GM23248 (cell line): ENCODE data around the gene ZKSCAN7.

Experiments
- EZH2 ChIP-seq: fragments of 200-600 bp; sonication (generic); IDR thresholded peaks from 2 replicates; pipeline ENCODE4 v1.6.1; 2018; ENCODE audit warnings: antibody characterized with exemption, mild to moderate bottlenecking; ENCODE audit not compliant: insufficient read depth, poor library complexity, severe bottlenecking
- EZH2phosphoT487 ChIP-seq: fragments of 200-600 bp; sonication (generic); IDR thresholded peaks from 2 replicates; pipeline ENCODE4 v1.6.1; 2018; ENCODE audit warnings: antibody characterized with exemption, moderate library complexity, mild to moderate bottlenecking, low read depth; ENCODE audit not compliant: insufficient read depth

GRCh38 chr3:44525060-44525459, 29.9 kb upstream of the ZKSCAN7 start:
- TF ChIP-seq EZH2phosphoT487 (no peak), EZH2 (no peak)
